ENCODE results near the gene DDHD1.
"Not testable (repeated sequence)": the region's sequence is repeated elsewhere in the genome, so short reads cannot be mapped to it uniquely, and the experiment has no call there.

Gene DDHD1

DNA sequence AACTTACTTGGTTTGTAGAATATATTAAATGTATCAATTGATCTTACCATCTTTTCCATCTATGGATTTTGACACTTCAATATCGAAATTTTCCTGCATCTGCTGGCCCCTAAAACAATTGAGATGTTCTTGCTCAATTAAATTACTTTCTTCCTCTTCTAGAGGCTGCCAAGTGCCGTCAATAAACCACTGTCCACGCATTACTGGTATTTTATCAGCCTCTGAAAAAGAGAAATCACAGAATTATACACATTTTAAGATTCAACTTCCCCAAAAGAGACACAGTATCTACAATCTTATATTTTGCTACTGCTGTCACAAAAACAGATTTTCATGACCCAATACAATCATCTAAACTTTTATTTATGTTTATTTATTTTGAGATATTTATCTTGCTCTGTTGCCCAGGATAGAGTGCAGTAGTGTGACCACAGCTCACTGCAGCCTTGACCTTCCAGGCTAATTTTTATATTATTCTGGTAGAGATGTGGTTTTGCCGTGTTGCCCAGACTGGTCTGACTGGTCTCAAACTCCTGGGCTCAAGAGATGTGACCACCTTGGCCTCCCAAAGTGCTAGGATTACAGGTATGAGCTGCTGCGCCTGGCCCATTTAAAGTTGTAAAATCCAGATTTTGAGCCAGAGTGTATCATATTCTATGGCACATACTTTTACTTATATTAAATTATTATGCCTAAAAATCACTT, 49.3 kb downstream of the DDHD1 start:
- DNase-seq: no peak

DNA sequence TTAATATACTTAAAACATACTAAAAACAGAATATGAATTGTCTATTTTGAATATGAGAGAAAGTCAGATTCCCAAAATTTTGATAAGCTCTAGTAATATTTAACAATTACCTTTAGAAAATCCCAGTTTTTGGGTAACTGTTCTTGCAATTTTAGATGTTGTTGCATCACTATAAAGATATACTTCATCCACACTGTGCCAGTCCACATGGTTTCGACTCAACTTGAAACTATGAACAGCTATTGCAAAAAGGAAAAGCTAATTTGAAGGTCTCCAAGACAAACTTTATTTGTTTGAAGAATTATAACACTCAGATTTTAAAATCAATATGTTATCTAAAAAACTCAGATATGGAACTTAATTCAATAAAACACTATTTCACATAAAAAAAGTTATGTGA, 59.9 kb downstream of the DDHD1 start:
- no peak for DNase-seq

DNA sequence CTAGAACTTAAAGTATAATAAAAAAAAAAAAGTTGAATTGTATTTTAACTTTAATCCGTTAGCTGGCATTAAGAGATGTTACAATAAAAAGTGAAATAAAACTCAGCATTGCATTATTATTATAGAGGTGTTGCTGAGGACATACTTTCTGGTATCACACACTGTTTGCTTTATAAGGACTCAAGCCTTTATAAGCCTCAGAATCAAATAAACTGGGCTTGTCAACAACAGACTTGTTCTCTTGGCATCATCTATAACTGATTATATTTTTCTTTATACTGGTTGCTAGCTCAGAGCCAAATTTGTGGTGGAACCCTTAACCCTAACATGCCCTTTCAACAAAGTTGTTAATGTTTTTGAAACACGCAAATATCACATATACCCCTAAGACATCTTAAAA, 62.3 kb downstream of the DDHD1 start:
- no peak for DNase-seq

DNA sequence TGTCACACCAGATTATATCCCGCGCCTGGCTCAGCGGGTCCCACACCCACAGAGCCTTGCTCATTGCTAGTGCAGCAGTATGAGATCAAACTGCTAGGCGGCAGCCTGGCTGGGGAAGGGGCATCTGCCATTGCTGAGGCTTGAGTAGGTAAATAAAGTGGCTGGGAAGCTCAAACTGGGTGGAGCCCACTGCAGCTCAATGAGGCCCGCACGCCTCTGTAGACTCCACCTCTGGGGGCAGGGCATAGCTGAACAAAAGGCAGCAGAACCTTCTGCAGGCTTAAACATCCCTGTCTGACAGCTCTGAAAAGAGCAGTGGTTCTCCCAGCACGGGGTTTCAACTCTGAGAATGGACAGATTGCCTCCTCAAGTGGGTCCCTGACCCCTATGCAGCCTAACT, 68.2 kb downstream of the DDHD1 start:
- DNase-seq: not testable (repeated sequence)

DNA sequence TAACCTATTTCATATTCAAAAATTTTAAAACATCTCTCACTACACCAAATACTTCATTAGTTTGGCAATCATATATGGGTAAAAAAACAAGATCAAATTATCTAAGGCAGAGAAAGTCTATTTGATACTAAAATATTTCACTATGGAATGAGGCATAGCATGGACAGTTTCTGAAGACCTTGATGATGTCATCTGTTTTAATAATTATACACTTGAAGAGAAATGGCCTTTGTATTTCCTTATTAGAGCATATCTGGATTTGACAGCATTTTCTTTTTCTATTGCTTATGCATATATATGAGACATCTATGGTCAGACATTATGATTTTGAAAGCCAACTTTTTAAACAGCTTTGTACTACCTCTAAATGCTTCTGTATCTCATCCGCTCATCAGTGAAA, 88.6 kb downstream of the DDHD1 start:
- no peak for DNase-seq

DNA sequence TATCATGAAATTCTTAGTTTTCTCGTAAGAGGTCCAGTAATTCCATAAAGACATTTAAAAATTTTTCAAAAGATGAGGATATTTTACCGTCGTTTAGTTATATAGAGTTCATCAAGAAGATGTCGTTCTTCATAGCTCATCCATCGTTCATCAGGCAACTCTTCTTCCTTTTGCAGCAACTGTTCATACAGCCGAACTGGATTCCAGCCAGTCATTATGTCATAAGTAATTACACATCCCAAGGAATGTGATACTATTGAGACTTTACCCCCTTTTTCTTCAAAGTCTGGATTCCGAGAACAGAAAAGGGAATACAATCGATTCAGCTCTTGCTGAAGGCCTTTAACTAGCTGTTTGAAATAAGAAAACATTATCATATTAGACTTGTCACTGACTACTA, 90.3 kb downstream of the DDHD1 start:
- DNase-seq: no peak

DNA sequence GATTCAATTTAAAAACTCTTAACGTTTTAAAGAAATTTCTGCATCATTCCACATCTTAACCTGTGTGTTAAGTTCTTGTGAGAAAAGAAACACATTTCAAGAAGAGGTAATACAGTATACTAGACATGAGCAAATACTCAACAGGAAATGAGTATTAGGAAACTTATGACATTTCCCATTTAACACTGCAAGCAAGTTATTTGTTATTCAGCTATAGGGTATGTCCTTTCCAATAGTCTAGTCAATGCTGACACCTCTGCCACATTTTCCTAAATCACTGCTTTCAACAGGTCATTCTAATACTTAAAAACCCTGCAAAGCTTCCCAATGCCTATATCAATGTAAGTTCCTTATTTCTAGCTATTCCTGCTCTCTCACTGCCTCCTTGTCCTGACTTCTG, 93.1 kb downstream of the DDHD1 start:
- DNase-seq: no peak

DNA sequence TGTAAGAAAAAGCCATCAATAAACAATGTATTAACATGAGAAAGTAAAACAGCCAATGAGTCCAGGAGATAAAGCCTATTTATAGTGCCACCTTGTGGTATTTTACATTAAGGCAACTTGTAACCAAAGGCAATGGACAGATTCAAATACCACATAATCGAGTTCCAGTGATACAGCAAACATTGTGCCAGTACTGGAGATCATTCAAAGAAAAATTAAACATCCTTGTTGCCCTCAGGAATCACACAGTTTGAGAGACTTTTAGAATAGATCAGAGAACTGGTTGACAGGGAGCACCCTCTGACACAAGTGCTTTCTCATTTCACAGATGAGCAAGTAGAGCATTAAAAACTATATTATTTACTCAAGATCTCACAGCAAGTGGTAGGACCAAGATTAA, 98.1 kb downstream of the DDHD1 start:
- no peak for DNase-seq

DNA sequence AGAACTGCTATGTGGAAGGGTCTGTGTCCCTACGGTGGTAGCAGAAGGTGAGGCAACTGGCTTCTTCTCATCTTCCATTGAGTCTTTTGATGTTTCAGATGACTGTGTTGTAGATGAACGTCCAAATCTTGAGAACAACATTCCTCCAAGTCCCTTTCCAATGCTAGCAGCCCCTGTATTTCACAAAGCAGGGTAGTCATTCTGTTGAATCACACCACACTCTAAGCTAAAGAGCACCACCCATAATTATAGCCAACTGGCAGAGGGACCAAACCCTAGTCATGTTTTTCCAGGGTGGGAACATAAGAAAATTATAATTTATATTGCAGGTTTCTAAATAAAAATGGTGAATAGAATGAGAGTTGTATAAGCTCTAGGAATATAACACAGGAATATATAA, 98.7 kb downstream of the DDHD1 start:
- DNase-seq: no peak

DNA sequence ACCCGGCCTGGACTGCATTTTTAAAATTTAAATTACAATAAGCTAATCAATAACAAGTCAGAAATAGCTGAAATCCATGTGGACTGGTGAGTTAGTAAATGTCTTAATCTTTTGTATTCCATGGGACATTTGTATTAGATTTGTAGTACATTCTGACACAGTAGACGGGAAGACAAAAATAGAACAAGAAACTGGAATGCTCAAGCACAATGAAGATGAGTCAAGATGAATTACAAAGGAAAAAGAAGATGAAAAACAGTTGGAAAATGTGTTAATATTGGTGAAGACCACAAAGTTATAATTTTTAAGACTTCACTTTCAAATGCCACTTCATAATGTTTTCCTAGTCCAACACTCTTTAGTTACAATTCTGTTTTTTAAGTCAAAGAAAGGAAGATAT, 104.5 kb downstream of the DDHD1 start:
- no peak for DNase-seq

DNA sequence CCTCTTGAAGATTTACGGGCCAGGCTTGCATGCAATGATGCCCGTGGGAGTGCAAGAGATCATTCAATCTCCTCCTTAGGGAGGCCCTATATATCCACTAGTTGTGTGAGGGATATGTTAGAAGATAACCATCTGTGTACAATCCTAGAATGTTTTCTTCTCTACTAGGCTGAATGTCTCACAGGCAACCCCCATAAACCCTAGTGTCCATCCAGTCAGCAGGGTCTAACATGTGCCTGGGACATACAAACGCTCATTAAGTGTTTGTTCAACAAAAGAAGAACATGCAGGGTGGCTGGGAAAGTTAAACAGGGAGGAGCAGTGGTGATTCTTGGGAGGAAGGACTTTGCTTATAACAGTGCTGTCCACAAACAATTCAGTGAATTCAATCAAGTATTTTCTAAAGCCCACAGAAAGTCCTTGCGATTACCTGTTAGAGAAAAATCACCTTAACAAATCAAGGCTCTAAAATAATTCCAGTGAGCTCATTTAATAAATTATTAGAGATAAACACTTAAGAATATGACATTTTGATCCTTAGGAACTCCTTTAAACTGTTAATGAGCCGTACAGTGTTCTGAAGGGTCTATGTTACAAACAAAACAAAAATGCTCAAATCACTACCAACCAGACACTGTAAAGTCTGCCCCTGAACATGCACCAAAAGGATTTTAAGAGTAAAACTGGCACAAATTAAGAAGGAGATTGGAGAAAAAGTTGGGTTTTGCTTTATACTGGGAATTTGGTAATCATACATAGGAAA, 105.6 kb downstream of the DDHD1 start:
- DNase-seq: no peak

DNA sequence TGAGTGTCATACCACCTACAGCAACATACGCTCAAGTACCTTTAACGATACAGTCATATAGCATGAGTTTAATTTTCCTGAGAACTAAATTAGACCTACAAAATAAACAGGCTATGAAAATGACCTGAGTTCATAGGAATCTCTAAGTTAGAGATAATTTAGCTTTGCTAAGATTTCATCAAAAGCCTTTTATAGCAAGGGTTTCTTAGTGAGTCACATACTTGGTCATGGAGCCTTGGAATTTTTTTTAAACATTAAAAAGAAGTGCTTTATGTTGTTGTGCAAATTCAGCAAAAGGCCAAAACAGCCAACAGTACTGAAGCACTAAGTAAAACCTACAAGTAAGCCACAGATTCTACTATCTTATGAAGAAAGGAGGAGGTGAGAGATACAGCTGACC, 108.6 kb downstream of the DDHD1 start:
- DNase-seq: no peak

DNA sequence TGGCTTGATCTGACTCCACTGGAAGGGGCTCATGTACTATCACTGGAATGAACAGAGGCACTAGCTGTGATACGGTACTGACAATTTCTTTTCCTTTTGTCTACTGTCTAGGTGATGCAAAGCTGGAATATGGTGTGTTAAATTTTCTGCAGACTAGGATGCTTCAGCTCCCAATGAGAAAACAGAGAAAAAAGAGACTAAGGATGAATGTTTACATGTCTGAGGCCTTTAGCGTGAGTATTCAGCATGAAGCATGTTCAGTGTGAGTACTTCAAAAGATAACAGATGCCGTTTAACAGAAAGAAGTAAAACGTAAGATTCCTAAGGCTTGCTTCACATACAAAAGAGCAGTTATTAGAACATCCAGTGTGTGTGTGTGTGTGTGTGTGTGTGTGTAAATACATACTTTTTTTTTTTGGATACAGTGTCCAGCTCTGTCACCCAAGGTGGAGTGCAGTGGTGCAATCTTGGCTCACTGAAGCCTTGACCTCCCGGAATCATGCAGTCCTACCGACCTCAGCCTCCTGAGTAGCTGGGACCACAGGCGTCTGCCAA, 110.0 kb downstream of the DDHD1 start:
- no peak for DNase-seq

DNA sequence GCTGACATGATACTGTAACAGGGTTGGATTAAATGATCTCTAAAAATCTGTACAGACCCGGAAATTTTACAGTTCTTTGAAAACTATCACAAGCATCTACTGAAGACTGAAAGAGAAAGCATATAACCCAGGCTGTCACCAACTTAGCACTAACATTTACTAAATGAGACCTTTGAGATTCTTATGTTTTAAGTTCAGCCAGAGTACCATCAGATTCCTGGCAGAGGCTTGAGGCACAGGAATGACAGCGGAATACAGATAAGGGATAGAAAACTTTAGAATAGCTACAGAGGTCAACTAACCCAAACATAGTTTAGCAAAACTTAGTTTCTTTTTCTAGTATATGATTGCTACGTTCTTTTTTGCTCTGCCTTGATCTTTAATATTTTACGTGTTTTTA, 110.6 kb downstream of the DDHD1 start:
- no peak for DNase-seq

DNA sequence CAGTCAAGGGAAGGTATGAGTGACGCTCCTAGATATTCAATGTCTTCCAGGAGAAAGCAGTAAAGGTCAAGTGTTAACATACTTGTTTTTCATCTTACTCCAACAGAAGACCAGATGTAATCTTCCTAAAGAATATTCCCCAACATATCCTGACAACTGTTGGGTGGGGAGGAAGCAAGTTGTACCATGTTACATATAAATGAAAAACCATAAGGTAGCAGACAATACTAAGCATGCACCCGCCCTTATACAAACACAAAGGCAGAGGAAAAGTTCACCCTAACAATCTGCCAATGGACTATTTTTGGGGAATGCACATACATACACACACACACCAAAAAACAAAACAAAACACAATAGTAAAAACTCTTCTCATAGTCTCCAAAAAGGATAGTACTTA, 112.1 kb downstream of the DDHD1 start:
- no peak for DNase-seq

DNA sequence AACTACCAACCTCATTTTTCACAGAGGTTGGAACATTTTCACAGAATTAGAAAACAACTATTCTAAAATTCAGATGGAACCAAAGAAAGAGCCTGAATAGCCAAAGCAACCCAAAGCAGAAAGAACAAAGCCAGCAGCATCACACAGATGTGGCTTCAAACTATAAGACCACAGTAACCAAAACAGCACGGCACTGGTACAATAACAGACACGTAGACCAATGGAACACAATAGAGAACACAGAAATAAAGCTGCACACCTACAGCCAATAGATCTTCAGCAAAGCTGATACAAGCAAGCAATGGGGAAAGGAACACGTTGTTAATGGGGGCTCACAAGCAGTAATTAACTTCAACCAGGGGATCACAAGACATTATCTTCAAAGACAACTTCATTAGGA, 114.5 kb downstream of the DDHD1 start:
- DNase-seq: no peak

DNA sequence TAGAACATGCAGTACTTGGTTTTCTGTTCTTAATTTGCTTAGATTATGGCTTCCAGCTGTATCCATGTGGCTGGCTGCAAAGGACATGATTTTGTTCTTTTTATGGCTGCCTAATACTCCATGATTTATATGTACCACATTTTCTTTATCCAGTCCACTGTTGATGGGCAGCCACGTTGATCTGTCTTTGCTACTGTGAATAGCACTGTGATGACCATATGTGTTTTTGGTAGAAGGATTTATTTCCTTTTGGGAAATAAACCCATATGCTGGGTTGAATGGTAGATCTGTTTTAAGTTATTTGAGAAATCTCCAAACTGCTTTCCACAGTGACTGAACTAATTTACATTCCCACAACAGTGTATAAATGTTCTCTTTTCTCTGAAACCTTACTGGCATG, 116.1 kb downstream of the DDHD1 start:
- DNase-seq: no peak

DNA sequence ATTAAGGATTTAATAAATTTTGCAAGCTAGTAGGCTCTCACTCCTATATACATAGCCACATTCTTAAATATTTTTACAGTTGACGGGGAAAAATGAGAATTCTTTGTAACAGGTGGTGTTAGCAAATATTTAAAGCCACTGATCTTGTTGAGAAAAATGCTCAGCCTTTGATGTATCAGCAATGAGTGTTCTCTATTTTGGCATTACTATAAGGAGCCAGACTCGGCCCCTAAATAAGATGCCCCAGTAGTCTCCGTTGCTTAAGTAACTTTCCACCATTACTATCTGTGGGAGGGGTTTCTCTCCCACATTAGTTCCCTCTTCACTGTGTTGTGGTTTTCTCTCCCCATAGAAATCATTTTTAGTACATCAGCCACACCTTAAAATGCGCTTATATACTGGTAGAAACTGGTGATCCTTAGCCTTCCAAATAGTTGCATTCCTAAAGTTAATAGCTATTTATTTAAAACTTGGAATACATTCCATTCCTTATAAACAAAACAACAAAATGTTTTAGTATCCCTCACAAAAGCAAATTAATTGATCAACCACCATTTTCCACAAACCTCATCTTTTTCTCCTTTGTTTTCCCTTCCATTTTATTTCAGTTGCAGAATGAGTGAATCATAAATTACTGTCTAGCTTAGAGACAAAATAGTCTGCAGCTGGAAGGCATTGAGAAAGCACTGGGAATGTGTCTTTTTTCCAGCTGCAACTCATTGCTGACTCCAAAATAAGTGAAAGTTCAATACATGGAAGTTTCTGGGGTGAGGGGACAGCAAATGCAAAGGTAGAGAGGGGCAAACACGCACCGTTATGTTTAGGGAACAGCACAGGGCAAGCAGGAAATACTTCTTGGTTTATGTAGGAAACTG, 117.5 kb downstream of the DDHD1 start:
- no peak for DNase-seq

DNA sequence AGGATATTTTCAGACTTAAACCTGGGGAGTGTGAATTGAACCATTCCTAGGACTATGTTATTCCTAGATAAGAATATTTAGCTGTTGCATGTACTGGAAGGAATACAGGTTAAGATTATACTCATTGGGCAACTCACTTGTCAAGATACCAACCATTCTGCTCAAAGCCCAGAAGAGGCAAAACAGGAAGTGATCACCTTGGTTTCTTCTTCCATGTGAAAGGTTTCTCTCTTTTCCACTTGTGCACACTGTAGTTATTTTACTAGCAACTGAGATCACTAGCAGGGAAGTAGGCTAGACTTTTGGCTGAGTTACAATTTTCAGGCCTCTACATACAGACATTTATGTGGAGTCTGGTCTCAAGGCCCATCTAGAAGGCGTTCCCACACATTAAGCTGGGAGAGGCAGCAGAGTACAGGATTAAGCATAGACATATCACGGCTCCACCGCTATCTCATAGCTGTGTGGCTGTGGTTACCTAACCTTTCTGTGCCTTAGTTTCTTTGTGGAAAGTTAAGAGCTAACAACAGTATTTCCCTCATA, 118.4 kb downstream of the DDHD1 start:
- DNase-seq: no peak

DNA sequence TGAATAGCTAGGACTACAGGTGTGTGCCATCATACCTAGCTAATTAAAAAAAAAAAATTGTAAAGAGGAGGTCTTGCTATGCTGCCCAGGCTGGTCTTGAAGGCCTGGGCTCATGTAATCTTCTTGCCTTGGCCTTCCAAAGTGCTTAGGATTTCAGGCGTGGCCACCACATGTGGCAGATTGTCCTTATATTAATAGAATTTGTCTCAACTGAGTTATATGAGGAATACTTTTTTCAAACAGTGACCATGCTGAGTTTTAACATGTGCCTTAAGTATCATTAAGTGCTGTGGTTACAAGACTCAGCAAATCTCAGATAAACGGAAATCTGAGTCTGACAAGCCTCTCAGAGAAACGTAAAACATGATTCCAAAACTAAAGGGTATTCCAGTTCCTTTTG, 119.1 kb downstream of the DDHD1 start:
- no peak for DNase-seq

DNA sequence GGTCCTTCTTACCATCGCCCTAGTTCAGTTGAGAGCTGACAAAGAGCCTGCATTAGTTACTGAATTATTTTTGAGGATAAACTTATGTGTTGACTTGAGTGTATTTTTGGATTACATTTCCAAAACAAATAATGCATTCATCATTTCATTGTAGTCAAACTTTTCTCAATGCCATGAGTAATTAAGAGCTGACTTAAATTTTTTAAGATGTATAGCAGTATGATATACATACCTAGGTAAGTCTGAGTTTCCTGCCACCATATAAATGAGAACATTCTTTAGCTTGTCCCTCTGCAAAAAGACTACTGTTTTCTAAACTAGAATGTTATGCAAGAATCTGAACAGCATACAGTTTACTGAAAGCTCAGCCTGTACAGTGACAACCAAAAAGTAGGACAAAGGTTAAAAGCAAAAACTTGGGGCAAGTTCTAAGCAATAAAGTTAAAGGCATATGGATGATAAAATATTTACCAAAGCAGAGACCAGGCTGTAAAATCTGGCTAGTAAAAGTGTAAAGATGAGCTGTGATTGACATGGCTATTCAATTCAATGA, 120.2 kb downstream of the DDHD1 start:
- DNase-seq: no peak

DNA sequence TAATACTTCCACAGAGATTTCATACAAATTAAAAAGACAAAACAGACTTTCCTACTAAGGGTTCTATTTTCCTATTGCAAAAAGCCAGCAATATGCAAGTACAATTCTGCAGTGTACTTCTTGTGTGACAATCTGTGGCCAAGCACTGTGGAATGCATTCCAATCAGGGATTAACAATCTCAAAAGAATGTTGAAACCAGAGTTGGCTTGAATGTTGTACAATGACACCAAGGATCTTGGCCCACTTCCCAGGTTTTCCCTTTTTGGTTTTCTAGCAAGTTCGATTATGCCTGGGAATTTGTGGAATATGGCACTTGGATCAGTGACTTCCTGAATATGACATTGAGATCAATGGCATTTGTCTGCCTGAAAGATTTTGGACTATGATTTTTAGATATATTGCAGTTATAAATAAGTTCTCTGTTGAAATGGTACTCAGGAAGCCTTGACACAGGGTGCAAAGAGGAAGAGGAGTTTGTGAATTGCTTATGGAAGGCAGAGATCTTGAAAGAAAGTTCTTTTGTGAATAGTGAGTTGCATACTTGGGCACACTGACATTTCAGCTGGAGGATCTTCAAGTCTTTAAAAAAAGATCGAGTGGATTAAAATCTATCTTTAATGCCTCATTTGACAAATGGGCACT, 120.8 kb downstream of the DDHD1 start:
- DNase-seq: no peak

Data from activated CD8-positive, alpha-beta memory T cell treated with anti-CD3 and anti-CD28 coated beads for 24 hours (primary cell).